ENCODE data around the gene OR6B3. TPM values are rescaled to one million over a fixed set of nuclear protein-coding genes. Genes with fewer than 3 reads are reported as not detected.

Gene OR6B3
- total RNA-seq, 1 experiment from 2014 or later: not detected

DNA sequence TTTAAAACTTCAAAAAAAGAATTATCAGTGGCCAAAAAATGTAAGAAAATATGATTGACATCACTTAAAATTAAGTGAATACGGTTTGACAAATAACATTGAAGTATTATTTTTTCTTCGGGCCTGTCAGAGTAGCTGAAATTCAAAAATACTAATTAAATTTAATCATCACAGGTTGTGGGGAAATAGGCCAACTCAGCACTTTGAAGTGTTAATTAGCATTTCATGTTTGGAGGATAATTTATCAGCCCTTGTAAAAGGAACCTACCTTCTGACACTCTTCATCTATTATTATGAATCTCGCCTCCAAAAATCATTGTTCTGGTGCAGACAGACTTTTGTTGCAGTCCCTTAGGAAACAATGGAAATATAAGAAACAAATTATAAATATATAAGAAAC, 17.6 kb upstream of the OR6B3 start:
- BruUV-seq (replicated peaks): no TSS peak
- Histone ChIP-seq H3K4me3 (ENCODE audit: low read depth in 2 of 2, low read length in 2 of 2) (no peak overlapping the region), H3K27me3 (ENCODE audit: control insufficient read depth, insufficient read depth, low read length) (peaks cover 2% of the 10 kb centered on the region; the same call in 1 of the 2 replicates), H3K36me3 (ENCODE audit: control insufficient read depth, insufficient read depth, low read length) (no peaks in the 10 kb centered on the region), H3K4me1 (ENCODE audit: control insufficient read depth, insufficient read depth, low read length) (no peaks in the 10 kb centered on the region), H3K9me3 (ENCODE audit: control insufficient read depth, insufficient read depth, low read depth, low read length) (peaks cover 1% of the 10 kb centered on the region), H3K27ac (ENCODE audit: low read length) (no peak overlapping the region)
- intact Hi-C loops (cut with micrococcal nuclease; ENCODE audit: unreplicated experiment) (no loop called here), in situ Hi-C loops (cut with HindIII; ENCODE audit: low pct_unique_long_range_greater_than_20kb, low sequenced_read_pairs) (no loop called here)
- DNase-seq (ENCODE audit: low read depth, low spot score) (no peak), ATAC-seq (no peak)
- POLR2A ChIA-PET: no interaction called here
- CTCF ChIA-PET: no interaction called here
- TF ChIP-seq SIN3A (IDR thresholded peaks at IDR 0.05; ENCODE audit: borderline replicate concordance, insufficient read depth, low read depth, low read length) (no peak), POLR2AphosphoS5 (IDR thresholded peaks at IDR 0.05; ENCODE audit: low read depth, low read length) (no peak), TCF7L2 (IDR thresholded peaks at IDR 0.05; ENCODE audit: low read depth, low read length) (no peak)
- TF ChIP-seq, protein P1, sequence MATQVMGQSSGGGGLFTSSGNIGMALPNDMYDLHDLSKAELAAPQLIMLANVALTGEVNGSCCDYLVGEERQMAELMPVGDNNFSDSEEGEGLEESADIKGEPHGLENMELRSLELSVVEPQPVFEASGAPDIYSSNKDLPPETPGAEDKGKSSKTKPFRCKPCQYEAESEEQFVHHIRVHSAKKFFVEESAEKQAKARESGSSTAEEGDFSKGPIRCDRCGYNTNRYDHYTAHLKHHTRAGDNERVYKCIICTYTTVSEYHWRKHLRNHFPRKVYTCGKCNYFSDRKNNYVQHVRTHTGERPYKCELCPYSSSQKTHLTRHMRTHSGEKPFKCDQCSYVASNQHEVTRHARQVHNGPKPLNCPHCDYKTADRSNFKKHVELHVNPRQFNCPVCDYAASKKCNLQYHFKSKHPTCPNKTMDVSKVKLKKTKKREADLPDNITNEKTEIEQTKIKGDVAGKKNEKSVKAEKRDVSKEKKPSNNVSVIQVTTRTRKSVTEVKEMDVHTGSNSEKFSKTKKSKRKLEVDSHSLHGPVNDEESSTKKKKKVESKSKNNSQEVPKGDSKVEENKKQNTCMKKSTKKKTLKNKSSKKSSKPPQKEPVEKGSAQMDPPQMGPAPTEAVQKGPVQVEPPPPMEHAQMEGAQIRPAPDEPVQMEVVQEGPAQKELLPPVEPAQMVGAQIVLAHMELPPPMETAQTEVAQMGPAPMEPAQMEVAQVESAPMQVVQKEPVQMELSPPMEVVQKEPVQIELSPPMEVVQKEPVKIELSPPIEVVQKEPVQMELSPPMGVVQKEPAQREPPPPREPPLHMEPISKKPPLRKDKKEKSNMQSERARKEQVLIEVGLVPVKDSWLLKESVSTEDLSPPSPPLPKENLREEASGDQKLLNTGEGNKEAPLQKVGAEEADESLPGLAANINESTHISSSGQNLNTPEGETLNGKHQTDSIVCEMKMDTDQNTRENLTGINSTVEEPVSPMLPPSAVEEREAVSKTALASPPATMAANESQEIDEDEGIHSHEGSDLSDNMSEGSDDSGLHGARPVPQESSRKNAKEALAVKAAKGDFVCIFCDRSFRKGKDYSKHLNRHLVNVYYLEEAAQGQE (IDR thresholded peaks at IDR 0.05; ENCODE audit: insufficient read depth in 1 of 2, low read depth in 2 of 2, low read length in 1 of 2): no peak
- TF ChIP-seq, protein P2, sequence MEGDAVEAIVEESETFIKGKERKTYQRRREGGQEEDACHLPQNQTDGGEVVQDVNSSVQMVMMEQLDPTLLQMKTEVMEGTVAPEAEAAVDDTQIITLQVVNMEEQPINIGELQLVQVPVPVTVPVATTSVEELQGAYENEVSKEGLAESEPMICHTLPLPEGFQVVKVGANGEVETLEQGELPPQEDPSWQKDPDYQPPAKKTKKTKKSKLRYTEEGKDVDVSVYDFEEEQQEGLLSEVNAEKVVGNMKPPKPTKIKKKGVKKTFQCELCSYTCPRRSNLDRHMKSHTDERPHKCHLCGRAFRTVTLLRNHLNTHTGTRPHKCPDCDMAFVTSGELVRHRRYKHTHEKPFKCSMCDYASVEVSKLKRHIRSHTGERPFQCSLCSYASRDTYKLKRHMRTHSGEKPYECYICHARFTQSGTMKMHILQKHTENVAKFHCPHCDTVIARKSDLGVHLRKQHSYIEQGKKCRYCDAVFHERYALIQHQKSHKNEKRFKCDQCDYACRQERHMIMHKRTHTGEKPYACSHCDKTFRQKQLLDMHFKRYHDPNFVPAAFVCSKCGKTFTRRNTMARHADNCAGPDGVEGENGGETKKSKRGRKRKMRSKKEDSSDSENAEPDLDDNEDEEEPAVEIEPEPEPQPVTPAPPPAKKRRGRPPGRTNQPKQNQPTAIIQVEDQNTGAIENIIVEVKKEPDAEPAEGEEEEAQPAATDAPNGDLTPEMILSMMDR (IDR thresholded peaks at IDR 0.05): no peak

DNA sequence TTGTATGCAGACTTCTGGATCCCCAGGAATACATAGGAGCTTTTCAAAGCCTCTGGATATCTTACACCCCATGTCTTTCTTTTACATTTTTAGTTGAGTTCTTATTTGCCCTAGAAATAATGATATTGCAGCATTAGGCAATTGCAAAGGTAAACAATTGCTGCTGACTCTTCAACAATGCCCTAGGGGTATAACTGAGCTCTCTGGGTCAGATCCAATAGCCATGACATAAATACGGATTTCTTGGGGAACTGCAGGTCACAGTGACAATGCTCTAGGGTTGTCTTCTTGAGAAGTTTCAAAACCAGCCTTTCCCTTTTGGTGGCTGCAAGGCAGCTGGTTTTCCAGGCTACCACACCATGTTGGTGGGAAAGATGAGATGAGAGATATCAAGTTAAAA, 16.5 kb upstream of the OR6B3 start:
- Histone ChIP-seq H3K9me3 (ENCODE audit: control insufficient read depth, insufficient read depth, low read depth, low read length) (no peaks in the 10 kb centered on the region), H3K27ac (ENCODE audit: low read length) (no peak overlapping the region), H3K27me3 (ENCODE audit: control insufficient read depth, insufficient read depth, low read length) (peaks cover 7% of the 10 kb centered on the region), H3K36me3 (ENCODE audit: control insufficient read depth, insufficient read depth, low read length) (no peaks in the 10 kb centered on the region), H3K4me1 (ENCODE audit: control insufficient read depth, insufficient read depth, low read length) (no peaks in the 10 kb centered on the region), H3K4me3 (ENCODE audit: low read depth in 2 of 2, low read length in 2 of 2) (no peak overlapping the region)
- TF ChIP-seq POLR2AphosphoS5 (IDR thresholded peaks at IDR 0.05; ENCODE audit: low read depth, low read length): no peak
- TF ChIP-seq TCF7L2 (IDR thresholded peaks at IDR 0.05; ENCODE audit: low read depth, low read length): no peak
- TF ChIP-seq, protein P2 (IDR thresholded peaks at IDR 0.05): no peak
- TF ChIP-seq, protein P1 (IDR thresholded peaks at IDR 0.05; ENCODE audit: insufficient read depth in 1 of 2, low read depth in 2 of 2, low read length in 1 of 2): no peak
- TF ChIP-seq SIN3A (IDR thresholded peaks at IDR 0.05; ENCODE audit: borderline replicate concordance, insufficient read depth, low read depth, low read length): no peak
- CTCF ChIA-PET: no interaction called here
- POLR2A ChIA-PET: no interaction called here
- in situ Hi-C loops (cut with HindIII; ENCODE audit: low pct_unique_long_range_greater_than_20kb, low sequenced_read_pairs) (no loop called here), intact Hi-C loops (cut with micrococcal nuclease; ENCODE audit: unreplicated experiment) (no loop called here)
- ATAC-seq (no peak), DNase-seq (ENCODE audit: low read depth, low spot score) (no peak)
- BruUV-seq (replicated peaks): no TSS peak

Measured in Panc1 (cell line).